CD4-positive, CD25-positive, alpha-beta regulatory T cell (primary cell): ENCODE results near the gene SPC25. TPM values are rescaled to one million over a fixed set of nuclear protein-coding genes. Genes with fewer than 3 reads are reported as not detected.
"Not testable (repeated sequence)": the region's sequence is repeated elsewhere in the genome, so short reads cannot be mapped to it uniquely, and the experiment has no call there.

Experiments used
- ATAC-seq, 2 donors: fragments of 150-1000 bp; cut with Tn5 transposase; one replicate each; pipeline ENCODE4 v1.10.0; 2021; ENCODE audit warnings: low read depth in 2 of 2, moderate number of reproducible peaks in 2 of 2, moderate library complexity in 1 of 2
- DNase-seq, 3 donors: peaks; one replicate each; pipeline versions ENCODE4 v3.0.0 to v3.0.0-alpha.2; 2012 to 2022; ENCODE audit warnings: mixed read lengths in 1 of 3
- H3K27ac ChIP-seq: one replicate; pipeline ENCODE4 v1.7.0; 2013; ENCODE audit warnings: mild to moderate bottlenecking, low read length; ENCODE audit not compliant: insufficient read depth, poor library complexity, severe bottlenecking
- H3K27me3 ChIP-seq: one replicate; pipeline ENCODE4 v1.7.0; 2013; ENCODE audit warnings: low read length; ENCODE audit not compliant: control insufficient read depth, insufficient read depth
- H3K36me3 ChIP-seq: one replicate; pipeline ENCODE4 v1.7.0; 2013; ENCODE audit warnings: mild to moderate bottlenecking, low read length, moderate library complexity; ENCODE audit not compliant: control insufficient read depth, insufficient read depth
- H3K4me1 ChIP-seq: 2 replicates; pipeline ENCODE4 v1.7.0; 2013; ENCODE audit warnings: mild to moderate bottlenecking, low read length; ENCODE audit not compliant: insufficient read depth, control insufficient read depth, poor library complexity, severe bottlenecking
- H3K4me3 ChIP-seq: one replicate; pipeline ENCODE4 v1.7.0; 2013; ENCODE audit warnings: low read depth, mild to moderate bottlenecking, low read length, moderate library complexity
- H3K9me3 ChIP-seq, 2 experiments: 1 replicate in 1 of 2; 2 replicates in 1 of 2; pipeline ENCODE4 v1.7.0; 2013; ENCODE audit warnings: low read length in 2 of 2, mild to moderate bottlenecking in 1 of 2, moderate library complexity in 1 of 2; ENCODE audit not compliant: control insufficient read depth in 2 of 2
- H3K27ac Mint-ChIP-seq, 3 donors: one replicate each; pipeline ENCODE4 v1.8.0; 2020 to 2022; ENCODE audit warnings: mild to moderate bottlenecking in 3 of 3, mixed read lengths in 3 of 3, moderate library complexity in 2 of 3
- H3K27me3 Mint-ChIP-seq: one replicate; pipeline ENCODE4 v1.8.0; 2022; ENCODE audit warnings: mild to moderate bottlenecking, mixed read lengths
- H3K36me3 Mint-ChIP-seq: one replicate; pipeline ENCODE4 v1.8.0; 2020; ENCODE audit warnings: mixed read lengths
- H3K4me1 Mint-ChIP-seq, 4 donors: one replicate each; pipeline ENCODE4 v1.8.0; 2020 to 2022; ENCODE audit warnings: mixed read lengths in 4 of 4, mild to moderate bottlenecking in 1 of 4
- H3K4me3 Mint-ChIP-seq, 4 donors: one replicate each; pipeline ENCODE4 v1.8.0; 2020 to 2022; ENCODE audit warnings: mild to moderate bottlenecking in 4 of 4, mixed read lengths in 4 of 4, moderate library complexity in 3 of 4
- H3K9me3 Mint-ChIP-seq, 7 donors: one replicate each; pipeline ENCODE4 v1.8.0; 2020 to 2022; ENCODE audit warnings: mixed read lengths in 7 of 7, mild to moderate bottlenecking in 3 of 7, moderate library complexity in 2 of 7
- polyA plus RNA-seq, 4 donors: library from polyadenylated mRNA; unstranded; fragments of 300-500 nt; fragmentation: Illumina TruSeq; gene quantifications; one replicate each; pipeline ENCODE4 v1.2.3, GENCODE V29; 2021
- total RNA-seq: library from RNA; stranded (reverse); gene quantifications from one replicate; pipeline ENCODE4 v1.2.3, GENCODE V29; 2022

Gene SPC25, protein sequence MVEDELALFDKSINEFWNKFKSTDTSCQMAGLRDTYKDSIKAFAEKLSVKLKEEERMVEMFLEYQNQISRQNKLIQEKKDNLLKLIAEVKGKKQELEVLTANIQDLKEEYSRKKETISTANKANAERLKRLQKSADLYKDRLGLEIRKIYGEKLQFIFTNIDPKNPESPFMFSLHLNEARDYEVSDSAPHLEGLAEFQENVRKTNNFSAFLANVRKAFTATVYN
- total RNA-seq = 0.96 TPM
- 1 to 10 TPM in 1 of 4 donors, under 1 TPM in 3; 0.24 to 1.2 (median 0.44) TPM for polyA plus RNA-seq

DNA sequence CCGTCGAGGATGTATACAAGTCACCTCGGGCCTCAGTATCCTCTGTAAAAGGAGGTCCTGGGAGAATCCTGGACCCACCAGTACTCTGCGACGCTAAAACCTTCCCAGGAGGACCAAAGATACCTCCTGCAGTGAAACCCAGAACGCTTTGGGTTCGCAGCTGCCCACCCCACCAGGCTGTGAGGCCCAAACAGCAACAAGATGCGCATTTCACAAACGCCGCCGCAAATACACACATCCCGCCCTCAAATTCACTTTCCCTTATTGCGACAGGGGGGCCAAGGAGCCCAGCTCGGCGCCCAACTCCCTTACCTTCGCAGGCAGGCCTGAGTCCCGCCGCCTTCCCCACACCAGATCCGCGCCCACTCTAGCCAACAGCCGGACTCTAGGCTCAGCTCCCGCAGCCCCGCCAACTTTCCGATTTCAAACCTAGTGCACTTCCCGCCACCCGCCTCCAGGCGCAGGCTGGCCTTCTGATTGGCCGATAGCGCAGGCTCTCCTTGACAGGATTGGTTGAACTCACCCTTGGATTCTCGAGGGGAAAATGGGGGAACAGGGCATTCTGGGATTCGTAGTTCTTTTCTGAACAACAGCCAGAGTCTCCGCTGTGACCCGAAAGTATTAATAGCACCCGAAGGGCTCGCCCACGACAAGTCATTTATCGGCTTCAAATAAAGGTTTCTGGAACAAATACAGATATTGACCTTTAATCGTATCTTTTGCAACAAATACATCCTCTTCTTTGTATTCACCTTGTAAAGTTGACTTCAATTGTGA is at the start of gene SPC25:
Gene SPC25 (minus strand): TSS at position 425 of the 777 bp plus-strand sequence. CDS start 911 bp downstream, outside the sequence.
- Mint-ChIP-seq H3K36me3 (no peaks in the 10 kb centered on the region), H3K9me3 (peaks cover 0 to 1% (median 0%) of the 10 kb centered on the region in 7 donors), H3K27me3 (peaks cover 36% of the 10 kb centered on the region), H3K4me3 (peak within 1 kb of the TSS; percentile 89 to 98 (median 94)), H3K27ac (peak within 1 kb of the TSS; percentile 11 to 95 (median 27)), H3K4me1 (peaks cover 7 to 10% (median 8%) of the 10 kb centered on the region in 4 donors)
- Histone ChIP-seq H3K36me3 (no peaks in the 10 kb centered on the region), H3K4me1 (peaks cover 10% of the 10 kb centered on the region), H3K27me3 (peaks cover 3% of the 10 kb centered on the region), H3K4me3 (peak within 1 kb of the TSS; percentile 75), H3K27ac (no peak within 1 kb of the TSS), H3K9me3 (no peaks in the 10 kb centered on the region)
- ATAC-seq (peak; percentile 94 to 99), DNase-seq (peak; percentile 81 to 94 (median 88))

DNA sequence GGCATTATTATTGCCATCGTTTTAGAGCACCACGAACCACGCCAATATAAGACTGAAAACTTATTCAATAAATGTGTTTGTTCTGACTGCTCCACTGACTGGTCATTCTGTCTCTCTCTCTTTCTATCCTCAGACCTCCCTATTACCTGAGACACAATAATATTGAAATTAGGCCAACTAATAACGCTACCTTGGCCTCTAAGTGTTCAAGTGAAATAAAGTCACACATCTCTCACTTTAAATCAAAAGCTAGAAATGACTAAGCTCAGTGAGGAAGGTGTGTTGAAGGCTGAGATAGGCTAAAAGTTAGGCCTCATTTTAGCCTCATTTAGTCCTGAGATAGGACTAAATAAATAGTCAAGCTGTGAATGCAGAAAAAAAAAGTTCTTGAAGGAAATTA is 49.7 kb upstream of the SPC25 start:
- Histone ChIP-seq H3K9me3 (no peaks in the 10 kb centered on the region), H3K4me3 (no peak overlapping the region), H3K36me3 (no peaks in the 10 kb centered on the region), H3K4me1 (no peaks in the 10 kb centered on the region), H3K27me3 (no peaks in the 10 kb centered on the region), H3K27ac (no peak overlapping the region)
- peaks cover under 1% of the 10 kb centered on the region for H3K27me3 Mint-ChIP-seq
- ATAC-seq (no peak), DNase-seq (peak in 1 of 3 donors; percentile 6)
- H3K27ac Mint-ChIP-seq = no peak overlapping the region
- H3K4me3 Mint-ChIP-seq = no peak overlapping the region
- no peaks in the 10 kb centered on the region for H3K9me3 Mint-ChIP-seq
- no peaks in the 10 kb centered on the region for H3K36me3 Mint-ChIP-seq
- no peaks in the 10 kb centered on the region for H3K4me1 Mint-ChIP-seq

DNA sequence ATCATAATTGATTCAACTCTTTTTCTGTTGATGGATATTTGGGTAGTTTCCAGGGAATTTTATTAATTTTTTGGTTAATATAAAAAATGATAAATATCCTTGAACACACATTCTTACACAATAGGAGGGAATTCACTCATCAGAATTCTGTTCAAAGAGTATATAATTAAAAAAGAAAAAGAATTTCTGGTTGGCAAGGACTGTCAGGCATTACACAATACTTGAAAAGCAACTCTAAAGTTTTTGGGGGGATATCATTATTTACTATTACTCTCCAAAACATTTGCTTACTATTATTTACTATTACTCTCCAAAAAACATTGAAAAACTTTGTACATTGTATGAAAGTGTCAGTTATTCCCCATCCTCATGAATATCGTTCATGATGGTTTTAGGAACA is 48.8 kb upstream of the SPC25 start:
- Mint-ChIP-seq H3K4me1 (no peaks in the 10 kb centered on the region), H3K4me3 (no peak overlapping the region), H3K27me3 (no peaks in the 10 kb centered on the region)

DNA sequence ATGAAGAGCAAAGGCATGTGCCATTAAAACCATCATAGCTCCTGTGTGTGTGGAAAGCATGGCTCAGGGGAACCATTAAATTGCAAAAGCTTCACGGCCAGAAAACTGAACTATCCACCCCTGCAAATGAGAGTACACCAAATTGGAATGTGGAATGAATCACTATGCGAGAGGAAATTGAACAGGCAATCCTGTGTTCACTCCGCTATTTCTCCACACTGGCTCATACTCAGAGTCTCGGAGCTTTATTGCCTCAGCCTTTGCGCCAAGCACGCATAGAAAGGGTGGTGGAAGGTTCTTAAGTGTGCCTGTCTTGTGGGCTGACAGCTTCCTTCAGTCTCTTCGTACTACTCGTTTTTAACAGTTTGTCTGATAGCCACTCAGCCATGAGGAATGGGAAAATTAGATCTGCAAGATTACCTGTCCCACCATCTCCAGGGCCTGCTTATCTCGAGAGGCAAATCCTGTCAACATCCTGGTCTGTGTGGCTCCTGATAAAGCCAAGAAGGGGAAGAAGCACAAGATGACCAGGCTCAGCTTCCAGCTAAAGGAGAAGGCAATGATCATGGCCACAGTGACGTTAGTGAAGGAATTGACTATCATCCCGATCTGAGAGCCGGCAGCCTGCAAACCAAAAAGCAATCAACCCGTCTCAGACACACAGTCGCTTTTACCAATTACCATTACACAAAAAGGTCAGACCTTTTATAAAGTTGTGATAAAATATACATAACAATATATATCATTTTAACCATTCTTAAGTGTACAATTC is 45.8 kb upstream of the SPC25 start:
- H3K4me3 Mint-ChIP-seq = no peak overlapping the region
- no peak overlapping the region for H3K27ac Mint-ChIP-seq
- no peaks in the 10 kb centered on the region for H3K36me3 Mint-ChIP-seq
- H3K9me3 Mint-ChIP-seq = no peaks in the 10 kb centered on the region
- H3K27me3 Mint-ChIP-seq = no peaks in the 10 kb centered on the region
- no peaks in the 10 kb centered on the region for H3K4me1 Mint-ChIP-seq
- H3K4me3 ChIP-seq = no peak overlapping the region
- no peaks in the 10 kb centered on the region for H3K9me3 ChIP-seq
- DNase-seq (no peak), ATAC-seq (no peak)
- no peaks in the 10 kb centered on the region for H3K4me1 ChIP-seq
- peaks cover 1% of the 10 kb centered on the region for H3K27me3 ChIP-seq
- no peaks in the 10 kb centered on the region for H3K36me3 ChIP-seq
- no peak overlapping the region for H3K27ac ChIP-seq

More for the DNA sequence above, 48.8 kb upstream of the SPC25 start:
- Mint-ChIP-seq H3K27ac (no peak overlapping the region), H3K36me3 (no peaks in the 10 kb centered on the region), H3K9me3 (no peaks in the 10 kb centered on the region)
- ATAC-seq (no peak), DNase-seq (no peak)
- H3K4me1 ChIP-seq = no peaks in the 10 kb centered on the region
- no peak overlapping the region for H3K4me3 ChIP-seq
- no peak overlapping the region for H3K27ac ChIP-seq
- H3K9me3 ChIP-seq = no peaks in the 10 kb centered on the region
- H3K36me3 ChIP-seq = no peaks in the 10 kb centered on the region
- H3K27me3 ChIP-seq = no peaks in the 10 kb centered on the region

DNA sequence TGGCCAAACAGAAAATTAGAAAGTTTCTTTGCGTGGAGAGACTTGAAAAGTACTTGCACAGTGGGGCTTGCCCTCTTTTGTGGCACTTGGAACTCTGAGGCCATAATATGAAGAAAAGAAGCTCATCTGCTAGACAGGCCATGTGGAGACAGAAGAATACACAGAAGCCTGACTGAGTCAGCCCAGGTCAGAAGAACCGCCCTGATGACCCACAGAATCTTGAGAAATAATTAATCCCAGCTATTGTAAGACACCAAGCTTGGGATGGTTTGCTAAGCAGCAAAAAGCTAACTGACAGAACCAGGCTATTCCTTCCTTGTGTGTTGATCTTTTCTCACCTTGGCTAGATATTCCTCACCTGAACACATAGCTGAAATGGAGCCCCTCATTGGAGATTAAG is 44.6 kb upstream of the SPC25 start:
- ATAC-seq = no peak
- no peaks in the 10 kb centered on the region for H3K4me1 Mint-ChIP-seq

DNA sequence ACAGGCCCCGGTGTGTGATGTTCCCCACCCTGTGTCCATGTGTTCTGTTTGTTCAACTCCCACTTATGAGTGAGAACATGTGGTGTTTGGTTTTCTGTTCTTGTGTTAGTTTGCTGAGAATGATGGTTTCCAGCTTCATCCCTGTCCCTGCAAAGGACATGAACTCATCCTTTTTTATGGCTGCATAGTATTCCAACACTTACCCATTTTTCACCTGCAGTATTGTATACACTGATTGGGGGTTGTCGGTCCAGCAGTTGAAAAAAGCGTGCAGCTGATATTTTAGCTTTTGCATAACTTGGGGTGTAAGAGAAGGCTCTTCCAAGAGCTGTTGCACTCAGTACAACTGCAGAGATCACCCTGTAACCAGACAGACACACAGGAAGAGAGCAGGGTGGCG is 41.9 kb upstream of the SPC25 start:
- H3K27ac Mint-ChIP-seq, H3K36me3 Mint-ChIP-seq, H3K36me3 ChIP-seq, DNase-seq, ATAC-seq, H3K9me3 ChIP-seq, H3K27me3 ChIP-seq, H3K4me3 ChIP-seq, H3K27ac ChIP-seq, H3K9me3 Mint-ChIP-seq, H3K4me1 Mint-ChIP-seq, H3K4me1 ChIP-seq, H3K4me3 Mint-ChIP-seq: not testable (repeated sequence)
- peaks cover 27% of the 10 kb centered on the region for H3K27me3 Mint-ChIP-seq

More for the DNA sequence above, 44.6 kb upstream of the SPC25 start:
- no peaks in the 10 kb centered on the region for H3K9me3 ChIP-seq
- Mint-ChIP-seq H3K27me3 (peaks cover 7% of the 10 kb centered on the region), H3K36me3 (no peaks in the 10 kb centered on the region), H3K4me3 (no peak overlapping the region), H3K9me3 (no peaks in the 10 kb centered on the region), H3K27ac (no peak overlapping the region)
- no peak overlapping the region for H3K4me3 ChIP-seq
- H3K4me1 ChIP-seq = no peaks in the 10 kb centered on the region
- DNase-seq = no peak
- no peaks in the 10 kb centered on the region for H3K36me3 ChIP-seq
- peaks cover 2% of the 10 kb centered on the region for H3K27me3 ChIP-seq
- H3K27ac ChIP-seq = no peak overlapping the region

DNA sequence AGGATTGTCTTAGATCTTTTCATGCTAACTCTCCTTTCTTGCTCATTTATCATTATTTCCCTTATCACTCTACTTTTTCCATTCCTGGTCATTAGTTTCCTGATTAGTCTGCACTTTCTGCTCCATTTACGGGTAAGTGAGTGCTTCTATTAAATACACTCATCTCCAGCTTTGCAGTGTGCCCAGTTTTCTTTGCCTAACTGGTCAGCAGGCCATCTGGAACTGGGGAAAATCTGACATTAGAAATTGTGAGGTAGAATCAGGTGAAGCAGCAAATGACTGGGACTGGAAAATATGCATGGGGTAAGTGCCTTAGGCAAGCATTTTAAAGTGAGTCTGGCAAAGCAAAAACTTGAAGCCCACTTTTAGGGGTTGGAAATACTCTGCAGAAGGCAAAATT is 40.0 kb upstream of the SPC25 start:
- Mint-ChIP-seq H3K4me1 (no peaks in the 10 kb centered on the region), H3K27me3 (peaks cover 31% of the 10 kb centered on the region), H3K9me3 (no peaks in the 10 kb centered on the region), H3K36me3 (no peaks in the 10 kb centered on the region), H3K4me3 (no peak overlapping the region), H3K27ac (no peak overlapping the region)
- ATAC-seq (no peak), DNase-seq (no peak)
- no peaks in the 10 kb centered on the region for H3K9me3 ChIP-seq
- no peaks in the 10 kb centered on the region for H3K4me1 ChIP-seq
- H3K4me3 ChIP-seq = no peak overlapping the region
- peaks cover 7% of the 10 kb centered on the region for H3K27me3 ChIP-seq
- H3K27ac ChIP-seq = no peak overlapping the region
- no peaks in the 10 kb centered on the region for H3K36me3 ChIP-seq
